GM19463 (cell line): ENCODE measurements around the gene EN2.
"Not testable (repeated sequence)": the region's sequence is repeated elsewhere in the genome, so short reads cannot be mapped to it uniquely, and the experiment has no call there.

Experiments
- ATAC-seq: cut with Tn5 transposase; IDR thresholded peaks from one replicate; pipeline ENCODE4 v1.9.1; 2021; ENCODE audit warnings: mild to moderate bottlenecking, moderate library complexity; ENCODE audit not compliant: unreplicated experiment

The EN2 gene

DNA sequence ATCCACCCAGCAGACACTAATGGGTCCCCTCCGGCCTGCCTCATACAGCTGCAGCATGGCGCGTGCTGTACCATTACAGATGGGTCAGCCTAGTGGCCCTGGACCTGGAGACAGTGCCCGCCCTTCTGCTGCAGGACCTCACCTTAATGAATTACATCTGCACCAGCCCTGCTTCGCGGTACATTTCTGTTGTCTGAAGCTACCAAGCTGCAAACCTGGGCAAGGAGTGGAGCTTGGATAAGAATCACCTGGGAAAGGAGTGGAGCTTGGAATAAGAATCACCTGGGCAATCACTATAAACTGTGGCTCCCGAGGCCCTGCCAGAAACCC lies 33.0 kb upstream of the EN2 start:
- no peak for ATAC-seq

DNA sequence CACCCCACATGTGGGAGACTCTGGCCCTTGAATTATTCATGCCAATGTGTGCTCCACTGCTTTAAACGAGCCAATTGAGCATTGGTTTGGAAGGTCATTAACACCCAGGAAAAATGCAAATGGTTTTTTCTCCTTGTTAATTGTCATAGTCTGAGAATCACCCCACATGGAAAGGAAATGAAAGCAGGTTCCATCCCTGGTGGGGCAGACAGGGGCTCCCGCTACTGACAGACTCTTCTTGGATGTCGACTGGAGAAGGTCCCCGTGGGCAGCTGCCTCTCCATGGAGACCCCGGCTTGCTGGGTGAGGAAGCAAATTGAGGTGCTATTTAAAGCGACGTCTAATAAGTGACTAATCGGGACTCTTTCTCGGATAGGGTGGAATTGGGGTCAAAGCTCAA lies 32.0 kb upstream of the EN2 start:
- no peak for ATAC-seq

GRCh38 chr7:155426543-155427410 lies 31.2 kb upstream of the EN2 start:
- no peak for ATAC-seq

GRCh38 chr7:155427411-155428038 lies 30.4 kb upstream of the EN2 start:
- no peak for ATAC-seq

DNA sequence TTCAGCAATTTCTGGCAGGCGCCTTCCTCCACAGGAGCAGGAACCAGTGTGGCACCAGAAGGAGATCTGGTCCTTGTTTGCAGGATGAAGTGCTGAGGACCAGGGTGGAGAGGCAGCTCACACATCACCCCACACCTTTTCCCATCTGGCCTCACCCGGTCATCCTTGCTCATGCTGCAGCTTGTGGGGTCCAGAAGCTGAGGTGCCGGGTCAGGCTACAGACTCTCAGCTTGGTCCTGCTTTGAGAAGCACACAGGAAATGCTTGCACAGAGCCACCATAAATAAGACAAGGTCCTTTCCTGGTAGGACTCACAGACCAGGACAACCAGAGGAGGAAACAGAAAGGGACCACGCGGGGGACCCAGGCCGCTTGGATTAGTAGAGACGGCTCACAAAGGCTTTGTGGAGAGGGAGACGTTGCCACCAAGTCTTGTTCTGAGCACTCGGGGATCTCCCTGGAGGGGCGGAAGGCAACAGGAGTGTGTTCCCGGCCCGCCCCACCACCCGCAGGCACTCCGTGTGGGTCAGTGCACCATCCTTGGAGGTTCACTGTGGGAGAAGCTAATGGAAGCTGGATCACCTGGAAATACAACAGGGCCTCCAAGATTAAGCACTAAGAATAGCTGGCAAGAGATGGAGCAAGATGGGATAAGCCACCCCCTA lies 29.6 kb upstream of the EN2 start:
- ATAC-seq: no peak

- no peak for ATAC-seq
Observed at GRCh38 chr7:155429651-155430050, 28.3 kb upstream of the EN2 start.

DNA sequence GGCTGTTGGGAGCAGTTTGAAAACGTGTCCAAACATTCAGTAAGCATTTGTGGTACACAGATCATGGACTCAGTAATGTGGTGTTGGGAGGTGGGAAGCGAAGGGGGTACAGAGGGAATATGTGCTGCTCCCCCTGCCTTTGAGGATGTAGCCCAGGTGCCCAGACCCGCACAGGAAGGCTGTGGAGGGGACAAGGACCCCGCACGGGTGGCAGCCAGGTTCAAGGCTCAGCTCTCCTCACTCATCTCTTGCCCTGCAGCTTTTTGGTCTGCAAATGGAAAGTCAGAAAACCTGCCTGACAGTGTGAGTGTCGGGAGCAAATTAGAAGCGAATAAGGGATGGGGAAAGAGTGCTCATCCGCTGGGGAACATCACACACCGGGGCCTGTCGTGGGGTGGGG lies 27.3 kb upstream of the EN2 start:
- no peak for ATAC-seq

DNA sequence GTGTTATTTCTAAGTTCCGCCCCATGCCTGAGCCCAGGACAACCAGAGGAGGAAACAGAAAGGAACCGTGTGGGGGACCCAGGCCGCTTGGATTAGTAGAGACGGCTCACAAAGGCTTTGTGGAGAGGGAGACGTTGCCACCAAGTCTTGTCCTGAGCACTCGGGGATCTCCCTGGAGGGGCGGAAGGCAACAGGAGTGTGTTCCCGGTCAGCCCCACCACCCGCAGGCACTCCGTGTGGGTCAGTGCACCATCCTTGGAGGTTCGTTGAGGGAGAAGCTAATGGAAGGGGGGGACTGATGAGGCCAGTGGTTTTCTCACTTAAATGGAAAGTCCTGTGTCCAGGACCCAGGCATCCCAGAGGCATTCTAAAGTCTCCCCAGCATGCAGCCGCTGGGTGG lies 26.7 kb upstream of the EN2 start:
- ATAC-seq: no peak

DNA sequence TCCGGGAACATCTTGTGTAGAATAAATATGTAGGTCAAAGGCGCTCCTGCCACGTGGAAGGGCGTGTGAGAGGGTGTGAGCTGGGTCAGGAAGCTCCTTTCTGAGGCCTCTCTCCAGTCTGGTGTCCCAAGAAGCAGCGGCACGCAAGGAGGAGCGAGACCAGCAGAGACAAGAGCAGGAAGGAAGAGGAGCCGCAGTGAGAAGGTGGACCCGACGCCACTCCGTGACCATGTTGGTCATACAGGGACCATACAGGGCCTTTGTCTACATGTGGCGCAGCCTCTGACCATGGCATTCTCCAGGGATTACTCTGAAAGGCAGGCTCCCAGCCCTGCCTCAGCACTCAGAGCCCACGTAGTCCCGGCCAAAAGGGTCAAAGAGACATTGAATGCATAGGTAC lies 26.2 kb upstream of the EN2 start:
- ATAC-seq: no peak

- ATAC-seq: no peak
Observed at GRCh38 chr7:155435110-155435509, 22.8 kb upstream of the EN2 start.

GRCh38 chr7:155437836-155438235 lies 20.1 kb upstream of the EN2 start:
- ATAC-seq: no peak

DNA sequence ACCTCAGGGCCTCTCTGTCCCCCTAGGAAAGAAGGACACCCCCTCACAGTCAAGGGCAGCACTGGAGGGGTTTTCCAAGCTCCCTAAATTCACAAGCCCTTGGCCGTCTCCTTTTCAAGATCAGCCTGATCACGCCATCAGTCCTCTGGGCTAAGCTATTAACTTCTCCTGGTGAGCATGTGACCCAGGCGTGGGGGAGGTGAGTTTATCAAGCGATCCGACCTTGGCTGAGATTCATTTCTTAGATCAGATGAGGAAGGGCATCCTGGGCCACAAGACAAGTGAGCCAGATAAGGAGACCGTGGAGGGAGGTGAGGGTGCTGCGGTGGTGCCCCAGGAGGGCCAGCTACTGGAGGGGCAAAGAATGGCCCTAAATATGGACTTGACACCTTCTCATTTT lies 19.2 kb upstream of the EN2 start:
- no peak for ATAC-seq

- no peak for ATAC-seq
Observed at GRCh38 chr7:155439311-155440017, 18.5 kb upstream of the EN2 start.

DNA sequence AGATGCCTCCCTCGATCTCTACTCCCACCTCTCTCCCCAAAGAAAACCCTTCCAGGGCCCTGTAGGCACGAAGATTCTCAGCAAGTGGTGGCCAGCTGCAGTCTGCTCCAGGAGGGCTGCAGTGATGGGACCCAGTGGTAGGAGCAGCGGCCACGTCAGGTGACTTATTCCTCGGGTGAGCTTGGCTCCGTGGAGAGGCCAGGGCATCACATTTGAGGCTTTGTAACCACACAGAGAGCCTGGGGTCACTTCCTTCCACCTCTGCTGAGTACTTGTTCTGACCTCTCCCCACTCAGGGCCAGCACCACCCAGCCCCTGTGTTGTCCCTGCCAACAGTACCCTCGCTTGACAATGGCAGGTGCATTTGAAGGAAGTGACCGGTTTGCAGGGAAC lies 17.9 kb upstream of the EN2 start:
- ATAC-seq: no peak

- ATAC-seq: no peak
Observed at GRCh38 chr7:155441856-155442255, 16.1 kb upstream of the EN2 start.

DNA sequence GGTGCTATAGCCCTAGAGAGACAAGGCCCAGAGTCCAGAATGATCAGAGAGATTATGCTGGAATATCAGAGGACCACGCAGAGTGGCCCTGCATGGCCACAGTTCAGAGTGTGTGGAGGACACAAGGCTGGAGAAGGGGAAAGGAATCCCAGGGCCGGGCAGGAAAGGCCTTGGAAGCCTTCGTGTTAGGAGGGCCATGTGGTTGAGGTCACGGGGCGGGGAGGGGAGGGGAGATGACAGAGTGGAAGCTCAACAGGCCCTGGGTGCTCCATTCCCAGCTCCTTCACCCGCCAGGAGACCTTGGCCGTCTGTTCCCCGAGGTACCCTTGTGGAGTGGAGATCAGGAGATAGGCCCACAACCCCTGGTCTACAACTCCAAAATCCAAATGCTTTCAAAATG lies 13.2 kb upstream of the EN2 start:
- ATAC-seq: no peak

- not testable (repeated sequence) for ATAC-seq
Observed at GRCh38 chr7:155445606-155446005, 12.3 kb upstream of the EN2 start.

GRCh38 chr7:155447603-155448002 lies 10.3 kb upstream of the EN2 start:
- ATAC-seq: no peak

DNA sequence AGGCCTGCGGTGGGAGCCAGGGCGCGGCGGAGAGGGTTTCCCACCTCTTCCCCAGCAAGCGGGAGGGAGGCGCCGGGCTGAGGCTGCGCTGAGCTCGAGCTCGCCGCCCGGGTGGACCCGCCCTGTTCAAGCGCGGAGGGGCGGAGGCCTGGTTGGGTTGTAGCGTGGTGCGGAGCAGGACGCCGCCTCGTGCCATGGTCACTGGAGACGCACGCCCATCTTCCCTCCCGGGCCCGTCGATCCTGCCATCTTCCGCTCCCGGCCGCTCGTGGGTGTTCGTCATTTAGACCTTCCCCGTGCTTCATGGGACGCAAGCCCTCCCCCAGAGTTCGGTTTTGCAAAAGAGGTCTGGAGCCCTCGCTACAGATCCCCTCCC lies 9.3 kb upstream of the EN2 start:
- ATAC-seq: no peak

- ATAC-seq: no peak
Observed at GRCh38 chr7:155449008-155449868, 8.7 kb upstream of the EN2 start.
